HCT116 (cell line): Measurements from ENCODE around the gene RECK. TPM values are rescaled to one million over a fixed set of nuclear protein-coding genes. Genes with fewer than 3 reads are reported as not detected.

Experiments
- ATAC-seq: fragments of 200-7000 bp; cut with Tn5 transposase; 2 replicates; pipeline ENCODE4 v1.9.1; 2020; ENCODE audit warnings: mild to moderate bottlenecking, moderate library complexity
- BruUV-seq: library from RNA; stranded (reverse); fragments of 400-500 nt; replicated peaks from 2 replicates; lab custom pipeline; 2021; lab: Mats Ljungman, UMichigan
- CTCF ChIA-PET: fragments of 300-600 bp; sonication (Branson Sonifier 250); formaldehyde crosslinking; loops from one replicate; lab custom pipeline; 2021; ENCODE audit warnings: antibody characterized with exemption; lab: Charles Lee
- POLR2A ChIA-PET: fragments of 300-600, 350-600 bp; sonication (Branson Sonifier 250); formaldehyde crosslinking; loops from one replicate; lab custom pipeline; 2021; ENCODE audit warnings: antibody characterized with exemption; lab: Charles Lee
- RAD21 ChIA-PET, 2 experiments: fragments of 300-600 bp; sonication (Branson Sonifier 250); formaldehyde crosslinking; loops; one replicate each; lab custom pipeline; 2023; ENCODE audit warnings: low total read pairs in 2 of 2; ENCODE audit not compliant: uncharacterized antibody in 2 of 2, unreplicated experiment in 2 of 2, low non-redundant PET in 1 of 2; lab: Charles Lee
- DNase-seq: peaks from one replicate; pipeline ENCODE4 v3.0.0-alpha.2; 2010; ENCODE audit warnings: low read depth, low spot score
- H2AFZ ChIP-seq: fragments of 200-600 bp; shearing (Covaris generic), sonication (generic); 2 replicates; pipeline ENCODE4 v1.6.1; 2017; ENCODE audit warnings: low read depth, mixed run types, mixed read lengths, antibody characterized with exemption, low read length; ENCODE audit not compliant: poor library complexity, severe bottlenecking
- H3K27ac ChIP-seq: 2 replicates; pipeline ENCODE4 v1.5.1; 2012; ENCODE audit warnings: low read depth, low read length
- H3K27me3 ChIP-seq: fragments of 200-600 bp; sonication (generic); 2 replicates; pipeline ENCODE4 v1.6.1; 2016; ENCODE audit warnings: mixed run types, low read length, mixed read lengths; ENCODE audit not compliant: insufficient read depth
- H3K36me3 ChIP-seq, 2 experiments: fragments of 200-500 bp in 1 of 2; fragments of 200-600 bp in 1 of 2; sonication (Bioruptor generic) in 1 of 2; sonication (generic) in 1 of 2; 2 replicates each; pipeline versions ENCODE4 v1.5.1 to v1.6.1; 2014 to 2016; ENCODE audit warnings: low read length in 2 of 2, inconsistent platforms in 1 of 2, mixed read lengths in 1 of 2, mixed run types in 1 of 2; ENCODE audit not compliant: insufficient read depth in 2 of 2, control insufficient read depth in 1 of 2
- H3K4me1 ChIP-seq, 2 experiments: fragments of 200-600 bp in 1 of 2; sonication (generic) in 1 of 2; 2 replicates each; pipeline versions ENCODE4 v1.5.1 to v1.6.1; 2012 to 2017; ENCODE audit warnings: low read length in 2 of 2, inconsistent platforms in 1 of 2, mild to moderate bottlenecking in 1 of 2, mixed read lengths in 1 of 2, mixed run types in 1 of 2, moderate library complexity in 1 of 2; ENCODE audit not compliant: insufficient read depth in 2 of 2, control insufficient read depth in 1 of 2
- H3K4me2 ChIP-seq: fragments of 200-600 bp; sonication (generic); 2 replicates; pipeline ENCODE4 v1.6.1; 2017; ENCODE audit warnings: mixed run types, low read length, mixed read lengths
- H3K4me3 ChIP-seq, 2 experiments: fragments of 200-600 bp in 1 of 2; sonication (generic) in 1 of 2; replicated peaks in 1 of 2; 2 replicates each; pipeline ENCODE4 v1.5.1; 2011 to 2016; ENCODE audit warnings: low read length in 2 of 2, control low read depth in 1 of 2, low read depth in 1 of 2, mild to moderate bottlenecking in 1 of 2, mixed read lengths in 1 of 2, mixed run types in 1 of 2
- H3K79me2 ChIP-seq: fragments of 200-600 bp; sonication (generic); 2 replicates; pipeline ENCODE4 v1.6.1; 2017; ENCODE audit warnings: mild to moderate bottlenecking, mixed run types, low read length, moderate library complexity, mixed read lengths; ENCODE audit not compliant: insufficient read depth
- H3K9ac ChIP-seq: fragments of 200-600 bp; sonication (generic); 2 replicates; pipeline ENCODE4 v1.6.1; 2016; ENCODE audit warnings: low read length, mixed read lengths
- H3K9me2 ChIP-seq: fragments of 200-600 bp; sonication (generic), shearing (Covaris generic); 2 replicates; pipeline ENCODE4 v1.6.1; 2017; ENCODE audit warnings: mixed run types, mild to moderate bottlenecking, moderate library complexity; ENCODE audit not compliant: insufficient read depth
- H3K9me3 ChIP-seq, 2 experiments: fragments of 200-500 bp in 1 of 2; fragments of 200-600 bp in 1 of 2; sonication (Bioruptor generic) in 1 of 2; sonication (generic) in 1 of 2; 2 replicates each; pipeline ENCODE4 v1.6.1; 2014 to 2017; ENCODE audit warnings: low read length in 2 of 2, mixed read lengths in 2 of 2, inconsistent platforms in 1 of 2, low read depth in 1 of 2, mild to moderate bottlenecking in 1 of 2, mixed run types in 1 of 2, moderate library complexity in 1 of 2; ENCODE audit not compliant: control insufficient read depth in 1 of 2, insufficient read depth in 1 of 2
- H4K20me1 ChIP-seq: fragments of 200-600 bp; sonication (generic), shearing (Covaris generic); 2 replicates; pipeline ENCODE4 v1.6.1; 2017; ENCODE audit warnings: mixed run types, mild to moderate bottlenecking, moderate library complexity; ENCODE audit not compliant: insufficient read depth
- ATF3 ChIP-seq: IDR thresholded peaks from 2 replicates; pipeline ENCODE4 v1.6.1; 2012
- CEBPB ChIP-seq: IDR thresholded peaks from 2 replicates; pipeline ENCODE4 v1.6.1; 2012; ENCODE audit warnings: low read depth
- ELF1 ChIP-seq: IDR thresholded peaks from 2 replicates; pipeline ENCODE4 v1.6.1; 2012; ENCODE audit warnings: low read depth, borderline replicate concordance
- FOSL1 ChIP-seq: IDR thresholded peaks from 2 replicates; pipeline ENCODE4 v1.6.1; 2012; ENCODE audit warnings: low read depth
- JUND ChIP-seq: IDR thresholded peaks from 2 replicates; pipeline ENCODE4 v1.6.1; 2012
- MAX ChIP-seq: IDR thresholded peaks from 2 replicates; pipeline ENCODE4 v1.6.1; 2012
- POLR2A ChIP-seq: IDR thresholded peaks from 2 replicates; pipeline ENCODE4 v1.7.0; 2011; ENCODE audit warnings: borderline replicate concordance; ENCODE audit not compliant: insufficient read depth, insufficient read length; ENCODE audit errors: extremely low read depth
- POLR2AphosphoS5 ChIP-seq: IDR thresholded peaks from 2 replicates; pipeline ENCODE4 v1.6.1; 2011; ENCODE audit warnings: mild to moderate bottlenecking, low read depth, low read length, moderate library complexity
- RAD21 ChIP-seq: IDR thresholded peaks from 2 replicates; pipeline ENCODE4 v1.6.1; 2012; ENCODE audit warnings: low read depth, mild to moderate bottlenecking
- ZNF274 ChIP-seq: fragments of 200-500 bp; sonication (Bioruptor generic); IDR thresholded peaks from 2 replicates; pipeline ENCODE4 v1.6.1; 2014; ENCODE audit warnings: mild to moderate bottlenecking, low read depth, low read length, inconsistent platforms
- intact Hi-C: fragments of 100-400 bp; cut with micrococcal nuclease; formaldehyde crosslinking; loops from 2 replicates; pipeline ENCODE4 v1.10.0; 2022
- total RNA-seq: library from RNA; stranded (reverse); gene quantifications from one replicate; pipeline ENCODE4 v1.2.1, GENCODE V29; 2021; ENCODE audit not compliant: unreplicated experiment

RECK gene
- total RNA-seq, 1 experiment from 2014 or later, result 3.8 TPM

GRCh38 chr9:36036253-36036779 lies 397 bp upstream of the RECK start:
- no peak overlapping the region for H3K27ac ChIP-seq
- peak overlapping the region; percentile 90 for H3K4me2 ChIP-seq
- no peaks in the 10 kb centered on the region for H3K9me3 ChIP-seq
- no peaks in the 10 kb centered on the region for H3K27me3 ChIP-seq
- no peaks in the 10 kb centered on the region for H3K79me2 ChIP-seq
- CTCF ChIA-PET, result interaction anchor here (2.2 to 2.9 kb wide), 2 partner anchors 13 to 81 kb away, joined by 5 to 13 read pairs; no protein-coding TSS in a partner anchor
- RAD21 ChIA-PET, result no interaction called here
- intact Hi-C loops, result no loop called here
- H3K4me1 ChIP-seq, result peaks cover 0 to 13% of the 10 kb centered on the region in 2 experiments; a peak in 2 of 4 replicates
- peak overlapping the region; percentile 72 to 85 for H3K4me3 ChIP-seq
- BruUV-seq, result no TSS peak
- H4K20me1 ChIP-seq, result no peaks in the 10 kb centered on the region
- no peak for DNase-seq
- no peak for TF ChIP-seq ZNF274
- 0 out of 2 replicates have a peak, but pooled peaks have one; percentile 19 for TF ChIP-seq MAX
- H2AFZ ChIP-seq, result peak overlapping the region; percentile 98
- peak overlapping the region; percentile 59 for H3K9ac ChIP-seq
- no peaks in the 10 kb centered on the region for H3K36me3 ChIP-seq
- no peak for ATAC-seq
- no peaks in the 10 kb centered on the region; the same call in 1 of the 2 replicates for H3K9me2 ChIP-seq
- POLR2A ChIA-PET, result no interaction called here

GRCh38 chr9:36037549-36038122 lies 923 bp downstream of the RECK start:
- Histone ChIP-seq H3K4me2 (peak overlapping the region; percentile 90), H3K9me3 (no peaks in the 10 kb centered on the region), H3K4me1 (peaks cover 0 to 13% of the 10 kb centered on the region in 2 experiments; a peak in 2 of 4 replicates), H4K20me1 (no peaks in the 10 kb centered on the region), H3K9me2 (no peaks in the 10 kb centered on the region), H3K27me3 (no peaks in the 10 kb centered on the region), H3K4me3 (peak overlapping the region; percentile 72 to 85), H2AFZ (no peak overlapping the region), H3K36me3 (no peaks in the 10 kb centered on the region), H3K79me2 (no peaks in the 10 kb centered on the region), H3K9ac (peak overlapping the region; percentile 59), H3K27ac (peak overlapping the region; percentile 60)
- RAD21 ChIA-PET, result no interaction called here
- DNase-seq (no peak), ATAC-seq (peak; percentile 6)
- intact Hi-C loops, result no loop called here
- BruUV-seq, result TSS peak; percentile 57
- TF ChIP-seq POLR2A, result no peak
- TF ChIP-seq CEBPB, result no peak
- no peak for TF ChIP-seq FOSL1
- no peak for TF ChIP-seq RAD21
- no peak for TF ChIP-seq ZNF274
- no peak for TF ChIP-seq POLR2AphosphoS5
- no peak for TF ChIP-seq JUND
- no peak for TF ChIP-seq ELF1
- no peak for TF ChIP-seq ATF3
- TF ChIP-seq MAX, result no peak
- POLR2A ChIA-PET, result no interaction called here
- CTCF ChIA-PET, result interaction anchor here (1.2 to 2.9 kb wide), 3 partner anchors 10 to 29 kb away, joined by 3 to 13 read pairs (median 4); no protein-coding TSS in a partner anchor
